HepG2 (cell line): ENCODE data around the gene TMTC2. TPM values are rescaled to one million over a fixed set of nuclear protein-coding genes. Genes with fewer than 3 reads are reported as not detected.

ENCODE experiments used
- CSRNP1 ChIP-seq: sonication (generic); formaldehyde crosslinking; IDR thresholded peaks from 2 replicates; pipeline ENCODE4 v1.8.1; 2023; ENCODE audit warnings: mild to moderate bottlenecking, missing genetic modification reagents
- ETV6 ChIP-seq: sonication (generic); formaldehyde crosslinking; conservative IDR thresholded peaks from 2 replicates; pipeline ENCODE4 v1.4.0; 2020; ENCODE audit warnings: missing genetic modification reagents
- FOXP1 ChIP-seq, 2 experiments: fragments of 450-650 bp in 1 of 2; IDR thresholded peaks; 2 replicates each; pipeline ENCODE4 v1.6.1; 2017 to 2018; ENCODE audit warnings: antibody characterized with exemption in 1 of 2
- IRX3 ChIP-seq: sonication (generic); formaldehyde crosslinking; IDR thresholded peaks from 2 replicates; pipeline ENCODE4 v1.8.1; 2023; ENCODE audit warnings: mild to moderate bottlenecking, low read depth, missing genetic modification reagents, borderline replicate concordance
- NCOA1 ChIP-seq: sonication (generic); formaldehyde crosslinking; IDR thresholded peaks from 2 replicates; pipeline ENCODE4 v1.9.0; 2021; ENCODE audit warnings: missing genetic modification reagents
- TERF1 ChIP-seq: sonication (generic); formaldehyde crosslinking; IDR thresholded peaks from 2 replicates; pipeline ENCODE4 v1.8.0; 2022; ENCODE audit warnings: mild to moderate bottlenecking, missing genetic modification reagents, moderate library complexity
- ZNF7 ChIP-seq: IDR thresholded peaks from 2 replicates; pipeline ENCODE4 v1.6.1; 2016; ENCODE audit warnings: missing biosample characterization, missing genetic modification reagents
- ZSCAN21 ChIP-seq: sonication (generic); formaldehyde crosslinking; IDR thresholded peaks from 2 replicates; pipeline ENCODE4 v1.8.0; 2022; ENCODE audit warnings: mild to moderate bottlenecking, missing genetic modification reagents, moderate library complexity, borderline replicate concordance
- polyA plus RNA-seq, 8 experiments: library from polyadenylated mRNA; depleted of rRNA in 3 of 8; stranded (reverse) in 7 of 8; unstranded in 1 of 8; fragments of >200 nt; fragmentation: Illumina TruSeq in 4 of 8; extraction: Trizol in 4 of 8; gene quantifications; 2 replicates each; pipeline versions ENCODE4 v1.2.1 to v1.2.3, GENCODE V29; 2011 to 2016; ENCODE audit warnings: low read depth in 4 of 8, missing spikeins in 1 of 8, mixed read lengths in 1 of 8; ENCODE audit not compliant: insufficient read depth in 1 of 8
- total RNA-seq, 5 experiments: library from RNA; depleted of rRNA; stranded (reverse); fragments of >200 nt; fragmentation: Illumina TruSeq; extraction: Trizol; gene quantifications; 2 replicates each; pipeline ENCODE4 v1.2.3, GENCODE V29; 2016; ENCODE audit warnings: low read depth in 1 of 5
- TF ChIP-seq, protein P1 (sequence below): sonication (generic); formaldehyde crosslinking; IDR thresholded peaks from 2 replicates; pipeline ENCODE4 v1.4.0; 2020; ENCODE audit warnings: missing genetic modification reagents

The TMTC2 gene
- total and polyA plus RNA-seq, 2 of the 13 experiments (the other 11 are each of a cell fraction or from before 2014, with no cell fraction given): 0.55 to 0.63 TPM

GRCh38 chr12:83005534-83006197, 319.0 kb downstream of the TMTC2 start (continued):
- TF ChIP-seq, protein P1, sequence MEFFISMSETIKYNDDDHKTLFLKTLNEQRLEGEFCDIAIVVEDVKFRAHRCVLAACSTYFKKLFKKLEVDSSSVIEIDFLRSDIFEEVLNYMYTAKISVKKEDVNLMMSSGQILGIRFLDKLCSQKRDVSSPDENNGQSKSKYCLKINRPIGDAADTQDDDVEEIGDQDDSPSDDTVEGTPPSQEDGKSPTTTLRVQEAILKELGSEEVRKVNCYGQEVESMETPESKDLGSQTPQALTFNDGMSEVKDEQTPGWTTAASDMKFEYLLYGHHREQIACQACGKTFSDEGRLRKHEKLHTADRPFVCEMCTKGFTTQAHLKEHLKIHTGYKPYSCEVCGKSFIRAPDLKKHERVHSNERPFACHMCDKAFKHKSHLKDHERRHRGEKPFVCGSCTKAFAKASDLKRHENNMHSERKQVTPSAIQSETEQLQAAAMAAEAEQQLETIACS (CRISPR knock-in tag): no peak
- TF ChIP-seq TERF1 (CRISPR knock-in tag) (no peak), ZSCAN21 (CRISPR knock-in tag) (no peak), IRX3 (CRISPR knock-in tag) (no peak), CSRNP1 (CRISPR knock-in tag) (no peak), FOXP1 (IDR thresholded peaks at IDR 0.05) (no peak), FOXP1 (CRISPR knock-in tag; IDR thresholded peaks at IDR 0.05) (no peak), ETV6 (CRISPR knock-in tag) (no peak), ZNF7 (CRISPR knock-in tag) (no peak), NCOA1 (CRISPR knock-in tag) (no peak)
